GM12878 (cell line): Measurements from ENCODE around the gene RDH5. TPM values are rescaled to one million over a fixed set of nuclear protein-coding genes. Genes with fewer than 3 reads are reported as not detected.
A peak's percentile ranks its signal among the peaks of the same experiment; 100 is the strongest.

Experiments used
- BHLHE40 ChIP-seq, 2 experiments: fragments of 450-650 bp in 1 of 2; IDR thresholded peaks; 2 replicates each; pipeline ENCODE4 v1.6.1; 2011 to 2017; ENCODE audit warnings: low read depth in 2 of 2, borderline replicate concordance in 1 of 2, improper control_type of control experiment in 1 of 2, low read length in 1 of 2, mild to moderate bottlenecking in 1 of 2
- BMI1 ChIP-seq: fragments of 450-650 bp; IDR thresholded peaks from 2 replicates; pipeline ENCODE4 v1.6.1; 2016; ENCODE audit warnings: mild to moderate bottlenecking, moderate library complexity, borderline replicate concordance
- CBX5 ChIP-seq: sonication (generic); IDR thresholded peaks from 2 replicates; pipeline ENCODE4 v1.6.1; 2016; ENCODE audit warnings: low read depth, moderate library complexity, mild to moderate bottlenecking, inconsistent platforms
- CHD4 ChIP-seq: fragments of 200-600 bp; sonication (generic); IDR thresholded peaks from 2 replicates; pipeline ENCODE4 v1.6.1; 2016; ENCODE audit warnings: mild to moderate bottlenecking
- CTCF ChIP-seq, 3 experiments: IDR thresholded peaks in 2 of 3; conservative IDR thresholded peaks in 1 of 3; 2 replicates each; pipeline ENCODE4 v1.5.1; 2011; ENCODE audit warnings: low read depth in 3 of 3, low read length in 3 of 3, mild to moderate bottlenecking in 3 of 3, control low read depth in 2 of 3, moderate library complexity in 2 of 3, inconsistent platforms in 1 of 3, mixed read lengths in 1 of 3; ENCODE audit not compliant: control insufficient read depth in 2 of 3, insufficient read depth in 1 of 3; ENCODE audit errors: extremely low read depth in 1 of 3
- DPF2 ChIP-seq: fragments of 450-650 bp; IDR thresholded peaks from 2 replicates; pipeline ENCODE4 v1.6.1; 2017; ENCODE audit warnings: mild to moderate bottlenecking
- EED ChIP-seq: sonication (generic); IDR thresholded peaks from 2 replicates; pipeline ENCODE4 v1.6.1; 2016; ENCODE audit warnings: antibody characterized with exemption, low read depth
- ETV6 ChIP-seq, 2 experiments: fragments of 450-650 bp in 1 of 2; IDR thresholded peaks in 1 of 2; conservative IDR thresholded peaks in 1 of 2; 2 replicates each; pipeline ENCODE4 v1.6.1; 2014; ENCODE audit warnings: antibody characterized with exemption in 1 of 2, borderline replicate concordance in 1 of 2, low read depth in 1 of 2, mild to moderate bottlenecking in 1 of 2, moderate library complexity in 1 of 2
- FOS ChIP-seq: IDR thresholded peaks from 3 replicates; pipeline ENCODE4 v1.6.1; 2011; ENCODE audit warnings: borderline replicate concordance; ENCODE audit not compliant: insufficient read length; ENCODE audit errors: extremely low read depth
- FOXK2 ChIP-seq: fragments of 450-650 bp; IDR thresholded peaks from 2 replicates; pipeline ENCODE4 v1.6.1; 2017; ENCODE audit warnings: mild to moderate bottlenecking, moderate library complexity
- HCFC1 ChIP-seq: fragments of 150-350 bp; IDR thresholded peaks from 2 replicates; pipeline ENCODE4 v1.6.1; 2014; ENCODE audit warnings: low read length
- IKZF1 ChIP-seq: fragments of 450-650 bp; conservative IDR thresholded peaks from 2 replicates; pipeline ENCODE4 v1.6.1; 2017; ENCODE audit warnings: antibody characterized with exemption, mild to moderate bottlenecking
- KAT2A ChIP-seq: conservative IDR thresholded peaks from 2 replicates; pipeline ENCODE4 v1.6.1; 2011; ENCODE audit warnings: low read depth, low read length; ENCODE audit not compliant: control insufficient read depth
- MEF2B ChIP-seq: fragments of 450-650 bp; IDR thresholded peaks from 2 replicates; pipeline ENCODE4 v1.6.1; 2018; ENCODE audit warnings: mild to moderate bottlenecking, moderate library complexity; ENCODE audit not compliant: partially characterized antibody, poor library complexity, severe bottlenecking
- MTA2 ChIP-seq: fragments of 450-650 bp; IDR thresholded peaks from 2 replicates; pipeline ENCODE4 v1.6.1; 2016; ENCODE audit warnings: low read depth, mild to moderate bottlenecking, moderate library complexity
- NBN ChIP-seq: fragments of 450-650 bp; IDR thresholded peaks from 2 replicates; pipeline ENCODE4 v1.6.1; 2016
- NRF1 ChIP-seq: conservative IDR thresholded peaks from 2 replicates; pipeline ENCODE4 v1.6.1; 2011; ENCODE audit warnings: mild to moderate bottlenecking, low read depth, low read length, improper control_type of control experiment
- RAD51 ChIP-seq: fragments of 450-650 bp; IDR thresholded peaks from 2 replicates; pipeline ENCODE4 v1.6.1; 2016; ENCODE audit warnings: moderate library complexity, mild to moderate bottlenecking, inconsistent platforms
- RUNX3 ChIP-seq: IDR thresholded peaks from 2 replicates; pipeline ENCODE4 v1.6.1; 2012; ENCODE audit warnings: low read length, inconsistent platforms
- YY1 ChIP-seq: IDR thresholded peaks from 2 replicates; pipeline ENCODE4 v1.6.1; 2011; ENCODE audit warnings: low read depth, mild to moderate bottlenecking, low read length
- ZNF217 ChIP-seq: fragments of 450-650 bp; IDR thresholded peaks from 2 replicates; pipeline ENCODE4 v1.6.1; 2017; ENCODE audit warnings: antibody characterized with exemption, mild to moderate bottlenecking
- polyA plus RNA-seq, 11 experiments: library from polyadenylated mRNA; depleted of rRNA in 4 of 11; unstranded in 6 of 11; stranded (reverse) in 5 of 11; fragments of >200 nt; fragmentation: Nextera tagmentation in 4 of 11; fragmentation: Illumina TruSeq in 1 of 11; extraction: Ambion mirVana in 4 of 11; extraction: Trizol in 1 of 11; gene quantifications; 1 replicate in 1 of 11; 2 replicates in 10 of 11; pipeline versions ENCODE4 v1.2.1 to v1.2.3, GENCODE V29; 2011 to 2016; ENCODE audit warnings: inconsistent platforms in 2 of 11, missing spikeins in 2 of 11, low read depth in 1 of 11
- total RNA-seq, 4 experiments: library from RNA; depleted of rRNA in 3 of 4; stranded (reverse); fragments of >200 nt in 3 of 4; fragmentation: Illumina TruSeq in 1 of 4; extraction: Trizol in 1 of 4; gene quantifications; 2 replicates each; pipeline versions ENCODE4 v1.2.1 to v1.2.3, GENCODE V29; 2013 to 2021
- TF ChIP-seq, protein P1 (sequence below): IDR thresholded peaks from 2 replicates; pipeline ENCODE4 v1.6.1; 2012; ENCODE audit warnings: mild to moderate bottlenecking, low read depth, low read length
- TF ChIP-seq, protein P2 (sequence below): IDR thresholded peaks from 2 replicates; pipeline ENCODE4 v1.6.1; 2012; ENCODE audit warnings: low read length, inconsistent platforms
- TF ChIP-seq, protein P3 (sequence below): IDR thresholded peaks from 2 replicates; pipeline ENCODE4 v1.6.1; 2012; ENCODE audit warnings: low read depth, low read length, improper control_type of control experiment

Gene RDH5
- total and polyA plus RNA-seq, 10 of the 15 experiments (the other 5 are each of a cell fraction or from before 2014, with no cell fraction given) = 2.6 to 11.6 (median 7.3) TPM

GRCh38 chr12:55673638-55674037 is 46.6 kb upstream of the RDH5 start (continued):
- TF ChIP-seq, protein P1, sequence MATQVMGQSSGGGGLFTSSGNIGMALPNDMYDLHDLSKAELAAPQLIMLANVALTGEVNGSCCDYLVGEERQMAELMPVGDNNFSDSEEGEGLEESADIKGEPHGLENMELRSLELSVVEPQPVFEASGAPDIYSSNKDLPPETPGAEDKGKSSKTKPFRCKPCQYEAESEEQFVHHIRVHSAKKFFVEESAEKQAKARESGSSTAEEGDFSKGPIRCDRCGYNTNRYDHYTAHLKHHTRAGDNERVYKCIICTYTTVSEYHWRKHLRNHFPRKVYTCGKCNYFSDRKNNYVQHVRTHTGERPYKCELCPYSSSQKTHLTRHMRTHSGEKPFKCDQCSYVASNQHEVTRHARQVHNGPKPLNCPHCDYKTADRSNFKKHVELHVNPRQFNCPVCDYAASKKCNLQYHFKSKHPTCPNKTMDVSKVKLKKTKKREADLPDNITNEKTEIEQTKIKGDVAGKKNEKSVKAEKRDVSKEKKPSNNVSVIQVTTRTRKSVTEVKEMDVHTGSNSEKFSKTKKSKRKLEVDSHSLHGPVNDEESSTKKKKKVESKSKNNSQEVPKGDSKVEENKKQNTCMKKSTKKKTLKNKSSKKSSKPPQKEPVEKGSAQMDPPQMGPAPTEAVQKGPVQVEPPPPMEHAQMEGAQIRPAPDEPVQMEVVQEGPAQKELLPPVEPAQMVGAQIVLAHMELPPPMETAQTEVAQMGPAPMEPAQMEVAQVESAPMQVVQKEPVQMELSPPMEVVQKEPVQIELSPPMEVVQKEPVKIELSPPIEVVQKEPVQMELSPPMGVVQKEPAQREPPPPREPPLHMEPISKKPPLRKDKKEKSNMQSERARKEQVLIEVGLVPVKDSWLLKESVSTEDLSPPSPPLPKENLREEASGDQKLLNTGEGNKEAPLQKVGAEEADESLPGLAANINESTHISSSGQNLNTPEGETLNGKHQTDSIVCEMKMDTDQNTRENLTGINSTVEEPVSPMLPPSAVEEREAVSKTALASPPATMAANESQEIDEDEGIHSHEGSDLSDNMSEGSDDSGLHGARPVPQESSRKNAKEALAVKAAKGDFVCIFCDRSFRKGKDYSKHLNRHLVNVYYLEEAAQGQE = no peak
- TF ChIP-seq NBN (peak; percentile 71), ZNF217 (no peak), CHD4 (no peak), DPF2 (peak; percentile 17; the same call in 1 of the 2 replicates), RAD51 (no peak), ETV6 (conservative IDR thresholded peaks at IDR 0.05 in 1 of 2, IDR thresholded peaks at IDR 0.05 in 1 of 2; ENCODE audit: borderline replicate concordance in 1 of 2, low read depth in 1 of 2) (no peak), KAT2A (no peak), CTCF (IDR thresholded peaks at IDR 0.05 in 2 of 3, conservative IDR thresholded peaks at IDR 0.05 in 1 of 3; ENCODE audit: control insufficient read depth in 2 of 3, extremely low read depth in 1 of 3, insufficient read depth in 1 of 3, low read depth in 3 of 3, low read length in 3 of 3) (no peak), BHLHE40 (IDR thresholded peaks at IDR 0.05; ENCODE audit: borderline replicate concordance in 1 of 2, low read depth in 2 of 2, low read length in 1 of 2) (no peak), EED (no peak), FOS (no peak), RUNX3 (no peak), BMI1 (no peak), MEF2B (no peak), NRF1 (no peak), MTA2 (peak; percentile 57), HCFC1 (no peak), CBX5 (0 out of 2 replicates have a peak, but pooled peaks have one; percentile 20), FOXK2 (no peak), IKZF1 (peak; percentile 28; the same call in 1 of the 2 replicates), YY1 (no peak)
- TF ChIP-seq, protein P2, sequence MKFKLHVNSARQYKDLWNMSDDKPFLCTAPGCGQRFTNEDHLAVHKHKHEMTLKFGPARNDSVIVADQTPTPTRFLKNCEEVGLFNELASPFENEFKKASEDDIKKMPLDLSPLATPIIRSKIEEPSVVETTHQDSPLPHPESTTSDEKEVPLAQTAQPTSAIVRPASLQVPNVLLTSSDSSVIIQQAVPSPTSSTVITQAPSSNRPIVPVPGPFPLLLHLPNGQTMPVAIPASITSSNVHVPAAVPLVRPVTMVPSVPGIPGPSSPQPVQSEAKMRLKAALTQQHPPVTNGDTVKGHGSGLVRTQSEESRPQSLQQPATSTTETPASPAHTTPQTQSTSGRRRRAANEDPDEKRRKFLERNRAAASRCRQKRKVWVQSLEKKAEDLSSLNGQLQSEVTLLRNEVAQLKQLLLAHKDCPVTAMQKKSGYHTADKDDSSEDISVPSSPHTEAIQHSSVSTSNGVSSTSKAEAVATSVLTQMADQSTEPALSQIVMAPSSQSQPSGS = no peak
- TF ChIP-seq, protein P3, sequence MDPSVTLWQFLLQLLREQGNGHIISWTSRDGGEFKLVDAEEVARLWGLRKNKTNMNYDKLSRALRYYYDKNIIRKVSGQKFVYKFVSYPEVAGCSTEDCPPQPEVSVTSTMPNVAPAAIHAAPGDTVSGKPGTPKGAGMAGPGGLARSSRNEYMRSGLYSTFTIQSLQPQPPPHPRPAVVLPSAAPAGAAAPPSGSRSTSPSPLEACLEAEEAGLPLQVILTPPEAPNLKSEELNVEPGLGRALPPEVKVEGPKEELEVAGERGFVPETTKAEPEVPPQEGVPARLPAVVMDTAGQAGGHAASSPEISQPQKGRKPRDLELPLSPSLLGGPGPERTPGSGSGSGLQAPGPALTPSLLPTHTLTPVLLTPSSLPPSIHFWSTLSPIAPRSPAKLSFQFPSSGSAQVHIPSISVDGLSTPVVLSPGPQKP = no peak
